HT1080 (cell line): ENCODE results near the gene C20orf204. TPM values are rescaled to one million over a fixed set of nuclear protein-coding genes. Genes with fewer than 3 reads are reported as not detected.
"Not testable (repeated sequence)": the region's sequence is repeated elsewhere in the genome, so short reads cannot be mapped to it uniquely, and the experiment has no call there.

ENCODE experiments used
- DNase-seq: peaks from one replicate; pipeline ENCODE4 v3.0.0-alpha.2; 2015; ENCODE audit warnings: low read depth
- polyA plus RNA-seq, 2 experiments: library from polyadenylated mRNA; depleted of rRNA; stranded (reverse); fragments of >200 nt; gene quantifications; 2 replicates each; pipeline ENCODE4 v1.2.3, GENCODE V29; 2015
- total RNA-seq: library from RNA; depleted of rRNA; stranded (reverse); fragments of >200 nt; shearing (Covaris generic); gene quantifications from 2 replicates; pipeline ENCODE4 v1.2.3, GENCODE V29; 2014; rRNA removed

C20orf204 gene, protein sequence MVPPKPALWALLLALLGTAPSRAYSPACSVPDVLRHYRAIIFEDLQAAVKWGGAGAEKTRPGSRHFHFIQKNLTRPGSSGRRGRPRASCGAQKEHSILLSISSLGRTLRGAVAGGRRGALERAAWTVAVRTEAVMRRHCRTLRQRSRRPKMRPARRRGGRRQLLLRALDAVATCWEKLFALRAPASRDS
- 0.42 and 0.50 TPM in 2 replicates for total RNA-seq
- 0.05 TPM in 1 of 2 replicates, not detected in the other for polyA plus RNA-seq (2015; cell fraction: cytosol; rRNA removed)
- polyA plus RNA-seq (2015; cell fraction: nucleus; rRNA removed) = 1.5 and 2.5 TPM in 2 replicates

- DNase-seq = no peak
Observed at GRCh38 chr20:64035933-64036345, at the start of gene C20orf204. Gene C20orf204 (plus strand): TSS chr20:64036182. CDS start chr20:64036324, 142 bp downstream.

DNA sequence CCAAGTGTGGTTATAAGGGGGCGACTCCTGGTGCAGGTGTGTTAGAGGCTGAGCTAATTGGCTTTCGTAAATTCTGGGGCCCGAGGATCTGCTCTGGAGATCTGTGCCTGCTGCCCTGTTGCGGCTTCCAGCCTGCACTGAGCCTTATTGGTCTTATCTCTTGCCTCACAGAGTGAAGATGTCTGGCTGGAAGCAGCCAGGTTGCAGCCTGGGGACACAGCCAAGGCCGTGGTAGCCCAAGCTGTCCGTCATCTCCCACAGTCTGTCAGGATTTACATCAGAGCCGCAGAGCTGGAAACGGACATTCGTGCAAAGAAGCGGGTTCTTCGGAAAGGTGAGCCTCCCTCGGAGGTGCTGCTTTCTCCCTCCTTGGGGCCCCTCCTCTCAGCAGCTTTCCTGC lies 35.1 kb upstream of the C20orf204 start:
- no peak for DNase-seq

DNA sequence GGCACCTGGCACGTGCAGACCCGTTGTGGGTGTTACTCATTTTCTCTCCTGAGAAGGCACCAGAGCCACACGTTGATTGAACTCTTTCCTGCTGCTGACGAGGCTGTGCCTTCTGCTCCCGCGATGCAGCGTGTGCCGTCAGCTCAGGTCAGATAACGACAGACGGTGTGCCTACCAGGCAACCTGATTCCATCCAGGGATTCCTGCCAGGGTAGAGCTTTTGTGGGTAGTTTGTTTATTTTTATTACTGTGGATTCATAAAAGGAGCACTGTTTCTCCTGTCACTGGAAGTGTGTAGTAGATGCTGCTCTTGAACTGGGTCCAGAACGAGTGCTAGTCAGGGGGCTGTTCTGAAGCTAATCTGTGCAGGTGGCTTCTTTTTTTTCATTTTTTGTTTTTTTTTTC lies 34.4 kb upstream of the C20orf204 start:
- peak; percentile 29 for DNase-seq

- no peak for DNase-seq
Observed at GRCh38 chr20:64003960-64004725, 31.8 kb upstream of the C20orf204 start.

GRCh38 chr20:64005394-64005793 lies 30.6 kb upstream of the C20orf204 start:
- DNase-seq = no peak

GRCh38 chr20:64006490-64006889 lies 29.5 kb upstream of the C20orf204 start:
- no peak for DNase-seq

DNA sequence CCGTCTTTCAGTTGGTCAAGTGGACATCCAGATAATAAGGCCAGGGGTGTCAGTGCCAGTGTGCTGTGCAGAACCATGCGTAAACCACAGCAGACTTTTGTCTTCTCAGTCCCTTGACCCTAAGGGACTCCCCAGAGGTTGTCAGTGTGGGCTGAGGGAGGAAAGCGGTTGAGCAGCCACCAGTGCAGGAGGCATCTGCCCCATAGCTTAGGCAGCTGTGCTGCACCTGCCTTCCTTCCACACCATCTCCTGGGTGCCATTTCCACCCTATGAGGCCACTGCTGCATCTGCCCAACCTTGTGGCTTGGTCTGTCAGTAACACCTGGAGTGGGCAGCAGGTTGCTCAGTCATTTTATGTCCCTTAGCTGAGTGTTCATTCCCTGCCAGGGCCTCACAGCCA lies 29.1 kb upstream of the C20orf204 start:
- DNase-seq = no peak

GRCh38 chr20:64009811-64010387 lies 26.1 kb upstream of the C20orf204 start:
- no peak for DNase-seq

DNA sequence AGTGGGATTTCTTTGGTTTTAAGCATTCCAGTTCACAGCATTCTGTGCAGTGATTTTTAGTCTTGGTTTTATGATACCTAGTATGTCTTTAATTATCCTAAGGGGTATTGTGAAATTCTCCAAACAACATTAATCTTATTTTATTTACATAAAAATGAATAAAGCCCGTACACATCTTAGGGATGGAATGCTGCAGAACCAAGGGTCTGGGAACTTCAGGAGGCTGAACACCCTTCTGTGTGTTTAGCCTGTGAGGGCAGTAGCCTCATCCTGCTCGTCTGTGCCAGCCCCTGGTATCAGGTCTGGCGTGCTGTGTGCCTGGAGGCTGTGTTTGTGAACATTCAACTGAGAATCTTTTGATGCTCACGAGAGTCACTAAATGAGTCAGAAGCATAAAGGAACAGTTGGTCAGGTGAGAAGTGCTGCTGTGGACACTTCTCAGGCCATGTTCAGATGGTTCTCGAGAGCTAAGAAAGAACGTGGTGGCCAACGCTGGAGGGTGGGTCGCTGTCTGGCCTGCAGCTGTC lies 25.2 kb upstream of the C20orf204 start:
- DNase-seq = no peak

DNA sequence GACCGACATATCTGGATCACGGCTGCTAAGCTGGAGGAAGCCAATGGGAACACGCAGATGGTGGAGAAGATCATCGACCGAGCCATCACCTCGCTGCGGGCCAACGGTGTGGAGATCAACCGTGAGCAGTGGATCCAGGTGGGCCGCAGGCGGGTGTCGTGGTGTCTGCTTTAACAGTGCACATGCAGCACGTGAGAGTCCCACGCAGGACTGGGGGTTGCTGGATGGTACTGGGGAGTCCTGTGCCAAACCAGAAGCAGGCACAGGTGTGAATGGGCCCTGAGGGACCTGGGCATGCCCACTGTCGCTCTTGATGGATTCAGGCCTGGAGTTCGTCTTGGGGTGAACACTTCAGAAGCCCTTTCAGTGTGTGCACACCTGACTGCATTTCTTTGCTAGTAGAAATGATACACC lies 24.6 kb upstream of the C20orf204 start:
- DNase-seq = no peak

- not testable (repeated sequence) for DNase-seq
Observed at GRCh38 chr20:64012385-64013154, 23.4 kb upstream of the C20orf204 start.

DNA sequence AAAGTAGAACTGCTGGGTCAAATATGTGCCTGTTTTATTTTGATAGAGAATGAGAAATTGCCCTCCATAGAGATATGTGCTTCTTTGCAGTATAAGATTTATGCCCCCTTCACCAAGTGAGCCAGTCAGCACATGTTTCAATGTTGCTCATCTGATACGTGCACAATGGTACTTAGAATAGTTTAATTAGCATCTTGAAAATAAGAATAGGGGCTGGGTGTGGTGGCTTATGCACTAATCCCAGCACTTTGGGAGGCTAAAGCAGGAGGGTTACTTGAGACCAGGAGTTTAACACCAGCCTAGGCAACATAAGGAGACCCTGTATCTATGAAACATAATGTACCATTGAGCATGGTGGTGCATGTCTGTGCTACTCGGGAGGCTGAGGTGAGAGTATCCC lies 20.3 kb upstream of the C20orf204 start:
- DNase-seq = no peak

GRCh38 chr20:64021124-64021975 lies 14.6 kb upstream of the C20orf204 start:
- no peak for DNase-seq

GRCh38 chr20:64022671-64023360 lies 13.2 kb upstream of the C20orf204 start:
- DNase-seq = no peak

DNA sequence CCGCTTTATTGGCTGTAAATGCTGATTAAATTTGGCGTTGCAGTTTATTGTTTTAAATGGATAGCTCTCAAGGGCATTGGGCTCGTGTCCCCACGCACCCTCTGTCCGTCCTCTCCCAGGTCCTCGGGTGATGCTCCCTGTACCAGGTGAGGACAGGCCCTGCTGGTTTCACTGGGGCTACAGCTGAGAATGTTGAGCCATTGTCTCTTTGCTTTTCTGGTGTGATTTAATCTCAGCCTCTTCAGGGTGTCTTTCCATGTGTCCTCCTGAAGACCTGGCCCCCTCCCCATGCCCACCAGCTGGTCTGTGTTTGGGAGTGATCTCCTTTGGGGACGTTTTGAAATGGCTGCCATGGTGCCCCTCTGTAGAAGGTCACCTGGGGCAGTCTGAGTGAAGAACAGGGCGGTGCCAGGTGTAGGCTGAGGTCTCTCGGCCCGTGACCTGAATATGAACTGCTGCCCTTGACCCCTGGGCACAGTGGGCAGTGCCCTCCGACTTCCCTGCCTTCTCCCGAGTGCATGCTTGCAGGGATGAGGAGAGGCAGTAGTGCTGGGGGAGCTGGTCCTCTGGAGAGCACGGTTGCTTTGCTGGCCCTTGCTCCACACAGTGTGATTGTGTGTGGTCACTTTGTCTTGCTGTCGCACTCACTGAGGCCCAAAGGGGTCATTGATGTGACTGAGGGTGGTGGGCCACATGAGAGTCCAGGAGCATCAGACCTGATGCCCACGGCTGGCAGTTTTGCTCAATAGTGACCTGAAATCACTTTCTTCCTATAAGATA lies 12.4 kb upstream of the C20orf204 start:
- DNase-seq = no peak

GRCh38 chr20:64024141-64024990 lies 11.6 kb upstream of the C20orf204 start:
- no peak for DNase-seq

DNA sequence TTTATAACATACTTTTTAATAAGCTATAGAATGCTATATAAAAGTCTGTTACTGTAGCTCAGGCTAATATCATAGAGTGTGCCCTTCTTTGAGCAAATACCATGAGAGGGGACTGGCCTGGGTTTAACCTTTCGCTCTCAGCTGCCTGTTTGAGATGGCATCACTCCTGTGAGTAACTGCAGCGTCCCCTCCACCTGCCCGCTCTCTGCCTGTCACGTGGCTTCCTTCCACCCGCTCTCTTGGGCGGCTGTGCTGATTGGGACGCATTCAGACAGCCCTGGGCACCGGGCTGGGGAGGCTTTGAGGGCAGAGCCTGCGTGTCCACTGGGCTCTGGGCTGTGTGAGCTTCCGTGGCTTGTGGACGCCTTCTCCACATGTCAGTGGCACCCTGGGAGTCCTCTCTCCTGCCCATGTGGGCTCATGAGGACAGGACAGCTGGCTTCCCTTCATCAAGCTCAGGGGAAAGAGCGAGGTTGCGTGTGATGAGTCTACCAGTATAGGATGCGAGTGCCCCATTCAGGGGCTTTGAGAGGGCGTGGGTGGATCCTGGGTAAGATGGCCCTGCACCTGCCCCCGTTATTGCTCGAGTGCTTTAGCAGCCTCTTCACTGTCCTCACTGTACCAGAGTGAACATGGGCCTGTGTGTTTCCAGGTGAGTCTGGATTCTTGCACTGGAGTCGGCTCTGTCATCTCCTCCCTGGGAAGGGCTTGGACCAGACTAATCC lies 10.7 kb upstream of the C20orf204 start:
- no peak for DNase-seq
